DMS79 treated with DMSO at 0.1 percent for 48 hours (cell line): ENCODE measurements around the gene CLCN1.
"Not testable (repeated sequence)": the region's sequence is repeated elsewhere in the genome, so short reads cannot be mapped to it uniquely, and the experiment has no call there.

Experiments
- DNase-seq: peaks from one replicate; lab custom pipeline; 2025; lab: John Stamatoyannopoulos, UW

Gene CLCN1

DNA sequence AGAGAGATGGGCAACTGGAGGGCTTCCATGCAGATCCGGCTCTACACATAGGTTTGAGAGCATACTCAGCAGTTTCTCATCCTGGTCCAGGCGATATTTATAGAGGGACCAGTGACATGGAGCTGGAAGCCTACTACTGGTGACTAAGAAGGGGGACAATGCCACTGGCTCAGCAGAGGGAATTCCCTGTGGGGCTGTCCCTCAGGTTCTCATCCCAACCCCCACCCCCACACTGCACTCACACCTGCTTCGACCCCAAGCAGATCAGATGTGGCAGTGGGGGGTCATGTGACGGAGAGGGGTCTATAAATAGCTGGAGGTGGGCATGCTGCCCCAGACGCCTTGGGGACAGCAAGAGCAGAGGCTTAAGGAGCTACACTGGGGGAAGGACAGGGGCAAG is at the start of gene CLCN1:
TSS of gene CLCN1 (plus strand) at position 336 of the 400 bp plus-strand sequence. CDS start 102 bp downstream, outside the sequence.
- DNase-seq = no peak

DNA sequence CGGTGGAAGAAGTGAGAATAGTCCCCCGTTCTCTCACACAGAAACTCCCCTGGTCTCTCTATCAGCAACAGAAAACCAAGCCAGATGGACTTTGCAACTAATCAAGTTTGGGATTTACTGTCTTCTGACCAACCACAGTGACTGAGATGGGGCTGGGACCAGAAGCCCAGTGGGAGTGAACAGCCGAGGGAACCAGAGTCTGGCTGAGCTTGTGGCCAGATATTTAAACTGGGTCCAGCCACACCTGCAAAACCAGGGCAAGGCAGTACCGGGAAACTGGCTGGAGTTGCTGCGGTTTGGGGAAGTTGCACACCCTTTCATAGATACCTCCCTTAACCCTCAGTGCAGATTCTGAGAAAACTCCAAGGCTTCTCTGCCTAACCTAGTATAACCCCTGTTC is 46.7 kb upstream of the CLCN1 start:
- no peak for DNase-seq

DNA sequence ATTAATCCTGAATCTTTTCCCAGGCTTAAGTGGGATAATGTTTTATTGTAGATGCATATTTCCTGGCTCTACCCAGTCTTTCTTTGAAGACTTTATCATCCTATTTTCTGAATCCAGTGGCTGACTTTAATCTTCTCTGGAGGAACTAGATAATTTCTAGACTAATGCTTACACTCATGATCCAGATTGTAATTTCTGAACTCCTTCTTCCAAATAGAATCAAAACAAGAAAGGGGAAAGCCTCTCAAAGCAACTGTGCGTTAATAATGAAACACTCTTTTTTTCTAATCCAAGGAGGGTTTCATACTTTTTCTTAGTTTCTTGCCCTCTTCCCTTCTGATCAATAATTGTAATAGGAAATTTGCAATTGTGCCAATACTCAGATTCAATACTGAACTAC is 44.7 kb upstream of the CLCN1 start:
- no peak for DNase-seq

DNA sequence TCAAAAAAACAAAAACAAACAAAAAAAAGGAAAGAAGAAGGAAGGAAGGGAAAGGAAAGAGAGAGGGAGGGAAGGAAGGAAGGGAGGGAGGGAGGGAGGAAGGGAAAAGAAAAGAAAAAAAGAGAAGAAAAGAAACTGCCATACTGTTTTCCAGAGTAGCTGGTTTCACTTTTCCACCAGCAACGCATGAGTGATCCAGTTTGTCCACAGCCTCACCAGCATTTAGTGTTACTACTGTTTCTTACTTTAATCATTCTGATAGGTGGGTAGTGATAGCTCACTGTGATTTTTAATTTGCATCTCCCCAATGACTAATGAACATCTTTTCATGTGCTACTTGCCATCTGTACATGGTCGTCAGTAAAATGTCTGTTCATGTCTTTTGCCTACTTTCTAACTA is 43.0 kb upstream of the CLCN1 start:
- DNase-seq = no peak

DNA sequence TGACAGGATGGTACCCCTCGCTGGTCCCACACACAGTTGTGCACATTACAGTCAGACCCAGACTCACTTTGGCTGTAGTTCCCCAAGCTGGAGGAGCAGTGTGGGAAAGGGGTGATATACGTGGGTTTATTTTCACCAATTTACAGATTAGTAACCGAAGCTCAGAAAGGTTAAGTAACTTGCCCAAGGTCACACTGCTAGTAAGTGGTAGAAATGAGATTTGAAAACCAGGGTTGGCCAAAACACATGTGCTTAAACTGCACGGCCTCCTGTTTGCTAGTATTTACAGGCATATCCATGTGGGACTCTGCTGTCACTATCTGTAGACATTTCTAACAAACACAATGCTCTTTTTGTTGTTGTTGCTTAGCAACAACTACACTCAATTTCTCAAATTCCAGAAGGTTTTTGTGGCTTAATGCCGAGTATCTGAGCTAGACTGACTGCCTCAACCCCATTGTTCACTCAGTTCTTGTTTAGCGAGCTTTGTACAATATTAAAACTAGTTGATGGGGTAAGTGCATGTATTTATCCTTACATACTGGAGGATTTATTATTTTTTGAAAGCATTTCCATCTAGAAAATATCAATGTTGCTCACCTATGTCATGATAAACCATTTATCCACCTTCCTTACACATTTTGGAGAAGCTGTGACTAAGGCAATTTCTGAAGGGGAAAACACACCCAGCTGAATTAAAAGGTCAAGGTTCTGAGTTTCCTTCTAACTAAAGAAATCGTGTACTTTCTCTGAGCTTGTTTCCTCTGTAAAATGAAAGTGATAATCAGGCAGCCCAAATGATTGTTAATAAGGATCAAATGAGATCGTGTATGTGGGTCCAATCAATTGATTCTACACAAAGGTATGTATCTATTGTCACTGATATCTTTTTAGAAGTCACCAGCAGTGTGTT is 36.5 kb upstream of the CLCN1 start:
- peak; percentile 5 for DNase-seq

DNA sequence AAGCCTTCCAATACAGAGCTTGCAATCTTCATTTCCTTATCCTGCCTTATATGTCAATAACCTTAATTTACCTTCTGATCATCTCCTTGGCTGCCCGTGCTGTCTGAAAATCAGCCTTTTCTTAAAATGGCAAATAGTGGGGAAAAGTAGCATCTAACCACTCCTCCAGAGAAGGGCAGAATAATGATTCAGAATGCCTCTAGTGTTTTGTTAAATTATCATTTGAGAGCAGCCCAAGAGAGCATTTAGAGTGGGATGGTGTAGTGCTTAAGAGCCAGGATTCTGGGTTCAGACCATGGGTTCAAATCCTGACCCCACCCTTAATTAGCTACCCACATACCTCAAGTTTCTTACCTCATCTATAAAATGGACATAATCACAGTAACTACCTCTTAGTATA is 35.8 kb upstream of the CLCN1 start:
- no peak for DNase-seq

DNA sequence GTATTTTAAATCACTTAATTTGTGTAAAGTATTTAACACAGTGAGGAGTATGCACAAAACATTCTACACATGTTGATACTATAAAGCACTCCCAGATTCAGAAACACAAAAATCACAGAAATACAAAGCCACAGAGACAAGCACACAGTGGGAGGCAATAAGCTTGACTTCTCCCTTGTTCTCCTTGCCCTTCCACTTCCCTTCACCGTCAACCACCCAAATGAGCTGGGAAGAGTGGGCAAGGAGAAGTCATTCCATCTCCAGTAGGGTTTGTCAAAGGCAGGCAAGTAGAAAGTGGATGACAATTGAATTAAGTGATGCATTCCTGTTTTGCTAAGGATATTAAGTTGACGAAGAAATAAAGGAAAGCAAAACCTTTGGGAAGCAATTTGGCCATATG is 35.3 kb upstream of the CLCN1 start:
- no peak for DNase-seq

DNA sequence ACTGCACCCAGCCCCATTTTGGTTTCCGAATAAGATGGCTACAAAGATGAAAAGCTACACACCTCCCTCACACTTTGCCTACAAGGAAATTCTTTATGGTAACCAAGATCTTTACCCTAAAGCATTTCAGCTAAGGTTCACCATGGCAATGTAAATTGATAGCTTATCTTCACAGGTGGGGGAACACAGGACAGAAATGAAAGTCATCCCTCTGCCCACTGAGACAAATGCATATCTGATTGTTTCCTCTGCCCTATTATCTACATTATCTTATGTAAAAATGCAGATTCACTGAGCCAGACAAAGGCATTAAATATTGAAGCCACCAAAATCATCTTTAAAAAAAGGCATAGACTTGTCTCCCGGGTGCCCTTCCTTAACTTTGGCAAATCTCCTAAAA is 34.4 kb upstream of the CLCN1 start:
- no peak for DNase-seq

DNA sequence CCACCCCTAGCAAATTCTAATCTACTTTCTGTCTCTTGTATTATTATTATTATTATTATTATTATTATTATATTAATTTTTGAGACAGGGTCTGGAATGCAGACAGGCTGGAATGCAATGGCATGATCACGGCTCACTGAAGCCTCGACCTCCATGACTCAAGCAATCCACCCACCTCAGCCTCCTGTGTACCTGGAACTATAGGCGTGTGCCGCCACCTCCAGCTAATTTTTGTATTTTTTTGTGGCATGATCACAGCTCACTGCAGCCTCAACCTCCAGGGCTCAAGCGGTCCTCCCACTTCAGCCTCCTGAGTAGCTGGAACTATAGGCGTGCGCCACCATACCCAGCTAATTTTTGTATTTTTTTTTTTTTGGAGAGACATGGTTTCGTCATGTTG is 33.8 kb upstream of the CLCN1 start:
- DNase-seq = no peak

DNA sequence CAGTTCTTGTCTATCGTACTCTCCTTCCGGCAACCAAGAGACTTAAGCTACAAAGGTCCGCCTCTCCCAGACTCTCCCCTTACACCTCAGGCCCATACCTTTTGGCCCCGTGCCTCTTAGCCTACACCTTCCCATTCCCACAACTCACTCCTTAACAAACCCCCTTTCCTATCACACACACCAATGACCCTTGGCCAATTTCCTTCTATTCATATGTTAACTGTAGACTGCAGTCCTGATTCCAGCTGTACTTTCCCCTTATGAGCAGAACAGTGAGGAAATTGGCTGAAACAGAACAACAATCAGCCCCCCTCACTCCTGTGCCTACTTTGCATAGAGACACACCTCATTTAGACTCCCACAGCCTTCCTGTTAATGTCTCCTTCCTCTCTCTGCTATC is 32.5 kb upstream of the CLCN1 start:
- no peak for DNase-seq

DNA sequence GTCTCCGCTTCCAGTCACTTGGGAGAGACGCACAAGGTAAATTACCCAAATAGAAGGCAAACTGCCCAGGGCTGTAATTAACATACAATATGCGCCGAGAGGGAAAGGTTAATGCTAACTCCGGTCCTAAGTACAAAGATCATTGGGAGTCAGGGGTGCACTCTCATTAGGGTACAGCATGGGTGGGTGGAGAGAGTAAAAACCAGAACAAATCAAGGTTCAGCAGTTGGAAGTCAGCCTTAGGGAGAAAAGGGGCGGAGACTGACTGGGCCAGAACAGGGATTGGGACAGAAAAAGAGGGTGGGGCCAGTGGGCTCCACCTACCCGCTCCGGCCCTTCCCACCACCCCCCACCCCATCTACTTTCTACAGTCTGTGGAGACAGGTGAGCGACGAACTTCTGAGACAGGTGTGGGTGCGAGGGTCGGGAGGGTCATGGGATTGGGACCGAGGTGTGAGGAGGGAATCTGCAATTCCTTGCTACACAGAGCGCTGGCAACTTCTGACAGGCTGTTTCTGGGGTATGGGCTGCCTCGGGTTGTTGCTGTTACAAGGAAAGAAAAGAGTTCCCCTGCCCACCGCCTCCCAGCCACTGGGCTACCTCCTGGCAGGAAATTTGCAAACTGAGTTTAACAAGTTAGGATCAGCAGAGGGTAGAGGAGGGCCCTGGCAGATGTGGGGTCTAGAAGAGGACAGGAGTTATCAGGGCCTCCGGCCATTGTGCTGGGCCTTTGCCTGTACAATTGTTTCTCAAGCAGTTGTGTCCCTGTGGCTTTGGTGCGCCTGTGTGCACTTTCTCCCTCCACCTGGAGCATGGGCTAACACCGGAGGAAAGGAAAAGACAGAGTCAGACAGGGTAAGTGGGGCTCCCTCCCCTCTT is 31.1 kb upstream of the CLCN1 start, which contains the start of gene TMEM139:
TSS of gene TMEM139 (plus strand) at position 368 of the 879 bp plus-strand sequence. CDS start 1,000 bp downstream, outside the sequence.
- DNase-seq = no peak

DNA sequence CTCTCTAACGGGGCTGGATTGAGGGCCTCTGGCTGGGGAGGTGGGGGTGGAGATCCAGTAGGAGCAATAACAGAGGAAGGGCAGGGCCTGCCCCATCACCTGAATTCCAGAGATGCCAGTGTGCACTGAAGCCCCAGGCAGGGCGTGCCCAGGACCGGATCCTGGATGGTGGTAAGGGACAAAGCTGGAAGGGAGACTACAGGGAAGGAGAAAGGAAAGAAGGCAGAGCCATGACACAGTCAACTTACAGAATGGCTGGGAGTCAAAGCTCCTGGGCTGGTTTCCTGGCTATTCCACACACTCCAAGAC is 30.5 kb upstream of the CLCN1 start:
- no peak for DNase-seq

DNA sequence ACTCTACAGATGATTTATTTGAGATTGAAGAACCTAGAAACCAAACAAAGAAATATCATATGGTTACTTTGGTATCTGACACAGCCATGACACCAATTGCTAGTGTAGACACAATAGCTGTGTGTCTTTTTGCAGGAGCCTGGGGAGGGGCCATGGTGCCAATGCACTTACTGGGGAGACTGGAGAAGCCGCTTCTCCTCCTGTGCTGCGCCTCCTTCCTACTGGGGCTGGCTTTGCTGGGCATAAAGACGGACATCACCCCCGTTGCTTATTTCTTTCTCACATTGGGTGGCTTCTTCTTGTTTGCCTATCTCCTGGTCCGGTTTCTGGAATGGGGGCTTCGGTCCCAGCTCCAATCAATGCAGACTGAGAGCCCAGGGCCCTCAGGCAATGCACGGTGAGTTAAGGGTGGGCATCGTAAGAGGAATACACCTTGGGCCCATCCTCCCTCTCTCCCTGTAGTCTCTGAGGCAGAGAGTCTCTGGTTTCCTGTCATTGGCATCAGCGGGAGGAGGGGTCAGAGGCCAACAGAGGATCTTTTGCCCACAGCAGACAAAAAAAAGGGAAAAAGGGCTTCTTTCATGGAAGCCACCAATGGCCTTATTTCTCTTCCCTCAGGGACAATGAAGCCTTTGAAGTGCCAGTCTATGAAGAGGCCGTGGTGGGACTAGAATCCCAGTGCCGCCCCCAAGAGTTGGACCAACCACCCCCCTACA is 29.9 kb upstream of the CLCN1 start:
- no peak for DNase-seq

DNA sequence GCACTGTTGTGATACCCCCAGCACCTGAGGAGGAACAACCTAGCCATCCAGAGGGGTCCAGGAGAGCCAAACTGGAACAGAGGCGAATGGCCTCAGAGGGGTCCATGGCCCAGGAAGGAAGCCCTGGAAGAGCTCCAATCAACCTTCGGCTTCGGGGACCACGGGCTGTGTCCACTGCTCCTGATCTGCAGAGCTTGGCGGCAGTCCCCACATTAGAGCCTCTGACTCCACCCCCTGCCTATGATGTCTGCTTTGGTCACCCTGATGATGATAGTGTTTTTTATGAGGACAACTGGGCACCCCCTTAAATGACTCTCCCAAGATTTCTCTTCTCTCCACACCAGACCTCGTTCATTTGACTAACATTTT is 29.4 kb upstream of the CLCN1 start:
- DNase-seq = no peak

DNA sequence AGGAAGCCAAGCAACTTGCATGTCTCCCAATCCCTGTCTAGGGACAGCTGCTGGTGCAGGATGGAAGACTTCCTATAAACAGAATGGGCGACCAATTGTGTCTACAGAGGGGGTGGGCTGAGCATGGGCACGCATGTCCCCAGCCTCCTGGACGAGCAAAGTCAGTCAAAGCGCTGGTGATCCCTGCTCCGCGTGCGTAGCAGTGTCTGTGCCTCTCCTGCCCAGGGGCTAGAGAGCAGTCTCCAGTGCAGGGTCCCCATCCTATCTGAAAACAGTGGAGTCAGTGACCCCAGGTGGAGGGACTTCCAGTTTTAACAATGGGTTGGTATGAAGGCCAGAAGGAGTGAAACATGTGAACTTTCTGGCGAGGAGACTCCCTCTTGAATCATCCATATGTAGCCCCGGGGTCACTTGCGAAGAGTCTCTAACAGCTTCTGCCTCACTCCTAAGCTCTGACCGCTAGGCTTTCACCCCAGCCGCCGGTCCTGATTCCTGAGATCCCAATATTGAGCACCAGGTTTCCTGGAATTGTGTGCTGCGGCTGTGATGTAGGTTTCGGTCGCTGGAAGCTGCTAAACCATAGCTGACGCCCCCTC is 28.5 kb upstream of the CLCN1 start:
- DNase-seq = no peak

DNA sequence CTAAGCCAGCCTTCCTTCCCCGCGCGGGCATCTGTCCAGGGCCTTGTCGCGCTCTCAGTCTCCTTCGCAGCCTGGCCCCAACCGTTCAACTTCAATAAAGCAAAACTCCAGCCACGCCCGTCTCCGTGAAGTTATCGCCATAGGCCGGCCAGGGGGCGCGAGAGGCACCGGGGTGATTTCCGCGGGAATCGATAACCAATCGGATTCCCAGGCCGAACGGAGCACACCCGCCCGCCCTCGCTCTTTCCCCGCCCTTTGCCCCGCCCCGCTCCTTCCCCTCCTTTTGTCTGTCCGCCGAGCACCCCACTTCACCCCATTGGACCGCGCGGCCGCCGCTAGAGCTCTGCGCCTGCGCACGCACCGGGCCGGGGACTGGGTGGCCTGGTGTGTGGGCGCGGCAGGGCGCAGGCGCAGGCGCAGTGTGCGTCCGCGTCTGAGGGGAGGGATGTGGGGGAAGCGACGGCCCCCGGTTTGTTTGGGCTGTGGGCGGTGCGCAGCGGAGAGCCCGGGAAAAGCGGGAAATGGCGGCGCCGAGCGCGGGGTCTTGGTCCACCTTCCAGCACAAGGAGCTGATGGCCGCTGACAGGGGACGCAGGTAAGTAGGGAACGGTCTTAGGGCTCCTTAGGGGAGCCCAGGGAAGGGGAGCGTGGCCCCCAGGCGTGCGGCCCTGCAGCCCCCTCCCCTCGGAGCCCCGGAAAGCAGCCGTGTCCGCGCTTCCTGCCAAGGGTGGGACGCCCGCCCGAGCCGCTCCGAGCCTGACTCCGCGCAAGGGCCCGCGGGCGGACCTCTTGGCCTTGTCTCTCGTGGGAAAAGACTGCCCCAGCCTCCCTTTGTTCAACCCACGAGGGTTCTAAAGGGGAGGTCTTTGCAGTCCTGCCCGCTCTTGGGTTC is 27.7 kb upstream of the CLCN1 start, which contains the start of gene CASP2:
TSS of gene CASP2 (plus strand) at position 417 of the 892 bp plus-strand sequence. CDS start at position 522, 105 bp downstream.
- peak; percentile 91 for DNase-seq

DNA sequence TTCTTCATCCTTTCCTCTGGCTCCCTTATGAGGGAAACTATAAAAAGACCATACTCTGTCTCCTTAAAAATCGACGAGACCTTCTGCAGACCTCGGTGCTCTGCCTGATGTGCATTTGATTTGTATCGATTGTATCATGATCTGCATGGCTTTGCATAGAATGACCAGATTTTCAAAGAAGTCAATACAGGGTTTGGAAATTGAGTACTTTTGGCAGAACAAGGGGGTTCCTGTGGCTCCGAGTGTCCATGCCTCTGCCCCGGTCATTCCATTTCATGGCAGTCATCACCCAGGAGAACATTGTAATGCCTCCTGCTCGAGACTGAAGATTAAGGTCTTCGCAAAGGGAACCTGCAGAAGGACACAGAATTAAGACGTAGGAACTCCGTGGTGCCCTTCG is 27.1 kb upstream of the CLCN1 start:
- DNase-seq = peak; percentile 35

DNA sequence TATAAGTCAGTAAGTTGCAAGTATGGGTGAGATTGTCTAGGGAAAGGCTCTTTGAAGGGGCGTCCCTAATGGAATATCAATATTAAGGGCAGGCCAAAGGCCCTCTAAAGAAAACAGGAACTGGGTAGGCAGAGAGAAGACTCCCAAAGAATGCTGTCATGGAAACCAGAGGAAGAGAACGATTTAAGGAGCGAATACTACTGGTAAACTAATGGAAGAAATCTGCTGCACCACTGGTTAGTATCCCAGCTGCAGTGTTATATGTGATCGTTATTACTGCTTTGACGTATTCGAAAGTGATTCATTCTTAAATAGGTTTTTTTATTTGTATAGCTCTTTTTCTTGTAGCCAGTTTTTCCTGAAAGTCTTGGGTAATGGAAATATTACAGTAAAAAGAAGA is 26.5 kb upstream of the CLCN1 start:
- DNase-seq = peak; percentile 27

DNA sequence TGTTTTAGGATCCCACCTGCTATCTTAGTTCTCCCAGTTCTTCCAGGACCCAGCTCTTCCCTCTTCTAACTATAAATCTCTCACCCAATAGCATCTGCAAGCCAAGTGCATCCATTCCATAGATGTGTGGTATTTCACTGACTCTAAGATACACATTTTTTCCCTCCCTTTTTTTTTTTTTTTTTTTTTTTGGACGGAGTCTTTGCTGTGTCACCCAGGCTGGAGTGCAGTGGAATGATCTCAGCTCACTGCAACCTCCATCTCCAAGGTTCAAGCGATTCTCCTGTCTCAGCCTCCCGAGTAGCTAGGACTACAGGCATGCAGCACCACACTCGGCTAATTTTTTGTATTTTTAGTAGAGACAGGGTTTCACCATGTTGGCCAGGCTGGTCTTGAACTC is 26.0 kb upstream of the CLCN1 start:
- not testable (repeated sequence) for DNase-seq

DNA sequence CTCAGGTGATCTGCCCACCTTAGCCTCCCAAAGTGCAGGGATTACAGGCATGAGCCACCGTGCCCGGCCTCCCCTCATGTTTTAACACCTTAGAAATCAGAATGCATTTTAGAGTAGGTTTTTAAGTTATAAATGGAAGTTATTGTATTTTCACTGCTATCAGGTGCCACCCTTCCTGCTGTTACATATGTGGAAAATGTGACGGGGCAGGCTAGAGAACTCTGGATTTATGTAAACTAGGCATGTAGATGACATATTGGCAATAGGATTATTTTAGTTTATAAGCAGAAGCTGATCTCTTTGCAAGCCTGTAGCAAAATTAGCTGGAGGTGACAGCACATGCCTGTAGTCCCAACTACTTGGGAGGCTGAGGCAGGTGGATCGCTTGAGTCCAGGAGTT is 25.6 kb upstream of the CLCN1 start:
- no peak for DNase-seq

DNA sequence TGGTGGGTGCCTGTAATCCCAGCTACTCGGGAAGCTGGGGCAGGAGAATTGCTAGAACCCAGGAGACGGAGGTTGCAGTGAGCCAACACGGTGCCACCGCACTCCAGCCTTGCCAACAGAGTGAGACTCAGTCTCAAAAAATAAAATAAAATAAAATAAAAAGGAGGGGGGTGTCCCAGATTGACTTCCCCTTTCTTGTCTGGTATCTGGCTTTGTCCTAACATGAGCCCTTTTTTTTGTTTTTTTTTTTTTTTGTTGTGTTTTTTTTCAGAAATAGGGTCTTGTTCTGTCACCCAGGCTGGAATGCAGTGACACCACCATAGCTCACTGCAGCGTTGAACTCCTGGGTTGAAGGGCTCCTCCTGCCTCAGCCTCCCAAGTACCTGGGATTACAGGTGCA is 23.0 kb upstream of the CLCN1 start:
- DNase-seq = no peak
